OCI-M2 (cell line): ENCODE measurements around the gene RHEB.

Source experiments
- DNase-seq: peaks from one replicate; lab custom pipeline; 2025; ENCODE audit not compliant: unreplicated experiment; lab: John Stamatoyannopoulos, UW

The RHEB gene

DNA sequence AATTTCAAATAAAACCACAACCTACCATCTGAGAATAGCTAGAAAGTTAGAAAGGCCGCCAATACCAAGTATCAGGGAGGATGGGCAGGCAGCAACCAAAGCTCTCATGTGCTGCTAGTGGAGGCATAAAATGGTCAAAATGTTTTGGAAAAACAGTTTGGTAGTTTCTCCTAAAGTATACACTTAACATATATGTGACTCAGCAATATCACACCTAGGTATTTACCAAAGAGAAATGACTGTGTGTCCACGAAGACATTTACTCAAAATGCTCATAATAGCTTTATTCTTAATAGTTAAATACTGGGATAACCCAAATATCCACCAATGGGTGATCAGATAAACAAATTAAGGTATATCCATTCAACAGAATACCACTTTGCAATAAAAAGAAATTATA, 14.3 kb downstream of the RHEB start:
- no peak for DNase-seq

DNA sequence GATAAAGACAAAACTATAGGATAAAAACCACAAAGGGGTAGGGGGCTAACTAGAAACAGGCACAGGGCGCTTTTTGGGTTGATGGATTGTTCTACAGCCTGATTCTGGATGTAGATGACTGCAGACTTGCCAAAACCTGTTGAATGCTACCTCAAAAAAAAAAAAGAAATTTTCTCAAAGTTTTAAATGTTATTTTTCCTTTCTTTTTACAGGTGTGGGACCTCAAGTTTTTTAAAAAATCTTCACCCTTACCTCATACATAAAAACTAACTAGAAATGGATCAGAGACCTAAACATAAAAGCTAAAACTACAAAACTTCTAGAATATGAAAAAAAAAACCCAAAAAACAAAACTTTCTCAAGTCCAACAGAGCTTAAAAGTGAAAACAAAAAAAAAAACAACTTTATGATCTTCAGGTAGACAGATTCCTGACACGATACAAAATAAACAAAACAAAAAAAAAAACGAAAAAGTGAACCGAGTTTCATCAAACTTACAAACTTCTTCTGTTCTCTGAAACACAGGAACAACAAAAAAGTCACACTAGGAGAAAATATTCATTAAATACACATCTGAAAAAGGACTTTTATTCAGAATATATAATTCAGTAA, 14.9 kb downstream of the RHEB start:
- no peak for DNase-seq

GRCh38 chr7:151503902-151504714, 15.6 kb downstream of the RHEB start:
- no peak for DNase-seq

DNA sequence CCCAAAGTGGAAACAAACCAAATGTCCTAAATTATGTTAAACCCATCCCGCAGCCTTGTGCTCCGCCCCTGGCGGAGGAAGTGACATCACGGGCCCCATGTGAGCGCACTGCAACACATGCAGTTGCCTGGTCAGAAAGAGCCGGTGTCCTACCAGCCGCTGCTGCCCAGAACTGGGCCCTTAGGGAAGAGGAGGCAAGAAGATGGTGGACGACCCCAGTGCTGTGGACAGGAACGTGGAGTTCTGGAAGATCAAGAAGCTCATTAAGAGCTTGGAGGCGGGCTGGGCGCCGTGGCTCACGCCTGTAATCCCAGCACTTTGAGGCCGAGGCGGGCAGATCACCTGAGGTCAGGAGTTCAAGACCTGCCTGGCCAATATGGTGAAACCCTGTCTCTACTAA, 18.0 kb downstream of the RHEB start:
- DNase-seq, result no peak

DNA sequence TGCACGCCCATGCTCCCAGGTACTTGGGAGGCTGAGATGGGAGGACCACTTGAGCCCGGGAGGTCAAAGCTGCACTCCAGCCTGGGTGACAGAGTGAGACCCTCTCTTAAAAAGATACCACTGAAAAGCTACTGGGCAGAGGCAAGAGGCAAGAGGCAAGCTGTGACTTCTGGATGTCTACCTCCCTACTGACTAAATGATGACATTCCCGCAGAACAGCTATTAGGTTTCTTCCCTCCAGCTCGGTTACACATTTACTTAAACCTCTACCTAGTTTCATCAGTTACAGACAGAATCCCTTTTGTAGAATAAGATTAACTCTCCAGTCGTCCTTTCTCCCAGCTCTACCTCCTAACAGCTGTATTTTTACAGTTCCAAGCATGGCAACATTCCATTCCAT, 21.2 kb downstream of the RHEB start:
- no peak for DNase-seq

DNA sequence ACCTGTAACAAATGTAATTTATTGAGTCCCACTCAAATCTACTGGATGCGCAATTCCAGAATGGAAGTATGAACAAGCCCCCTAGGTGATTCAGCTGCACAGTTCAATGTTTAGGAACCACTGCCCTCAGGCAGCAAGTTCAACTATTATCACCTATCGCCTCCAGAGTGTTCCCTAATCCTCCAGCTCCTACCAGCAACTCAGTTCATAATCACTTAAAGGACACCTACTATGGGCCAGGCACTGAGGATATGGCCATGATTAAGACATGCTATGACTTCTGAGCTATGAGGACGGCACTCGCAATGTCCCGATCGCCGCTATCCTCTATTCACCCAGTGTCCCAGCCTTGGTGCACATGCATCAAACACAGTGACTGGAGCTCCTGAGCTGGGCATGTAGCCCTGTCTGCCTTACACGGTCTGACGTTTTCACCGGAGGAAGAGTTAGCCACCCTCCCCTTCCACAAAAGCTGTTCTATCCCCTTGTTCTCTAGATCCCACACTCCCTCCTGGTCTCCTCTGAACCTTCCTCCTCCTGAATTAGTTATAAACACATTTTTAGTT, 22.3 kb downstream of the RHEB start:
- no peak for DNase-seq

DNA sequence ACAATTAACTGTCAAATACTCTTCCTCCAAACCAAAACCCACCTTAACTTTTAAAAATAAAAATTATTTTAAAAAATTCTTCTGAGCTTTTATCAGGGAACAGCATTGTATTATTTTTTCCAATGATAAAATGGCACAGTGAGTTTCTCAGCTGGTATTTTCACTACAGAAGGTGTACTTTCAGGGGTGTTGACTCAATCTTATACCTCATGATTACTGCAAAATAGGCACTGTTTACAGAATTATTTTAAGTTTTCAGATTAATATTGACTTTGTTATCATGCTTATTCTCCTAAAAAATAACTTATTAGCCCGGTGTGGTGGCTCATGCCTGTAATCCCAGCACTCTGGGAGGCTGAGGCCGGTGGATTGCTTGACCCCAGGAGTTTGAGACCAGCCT, 24.3 kb downstream of the RHEB start:
- DNase-seq, result no peak

DNA sequence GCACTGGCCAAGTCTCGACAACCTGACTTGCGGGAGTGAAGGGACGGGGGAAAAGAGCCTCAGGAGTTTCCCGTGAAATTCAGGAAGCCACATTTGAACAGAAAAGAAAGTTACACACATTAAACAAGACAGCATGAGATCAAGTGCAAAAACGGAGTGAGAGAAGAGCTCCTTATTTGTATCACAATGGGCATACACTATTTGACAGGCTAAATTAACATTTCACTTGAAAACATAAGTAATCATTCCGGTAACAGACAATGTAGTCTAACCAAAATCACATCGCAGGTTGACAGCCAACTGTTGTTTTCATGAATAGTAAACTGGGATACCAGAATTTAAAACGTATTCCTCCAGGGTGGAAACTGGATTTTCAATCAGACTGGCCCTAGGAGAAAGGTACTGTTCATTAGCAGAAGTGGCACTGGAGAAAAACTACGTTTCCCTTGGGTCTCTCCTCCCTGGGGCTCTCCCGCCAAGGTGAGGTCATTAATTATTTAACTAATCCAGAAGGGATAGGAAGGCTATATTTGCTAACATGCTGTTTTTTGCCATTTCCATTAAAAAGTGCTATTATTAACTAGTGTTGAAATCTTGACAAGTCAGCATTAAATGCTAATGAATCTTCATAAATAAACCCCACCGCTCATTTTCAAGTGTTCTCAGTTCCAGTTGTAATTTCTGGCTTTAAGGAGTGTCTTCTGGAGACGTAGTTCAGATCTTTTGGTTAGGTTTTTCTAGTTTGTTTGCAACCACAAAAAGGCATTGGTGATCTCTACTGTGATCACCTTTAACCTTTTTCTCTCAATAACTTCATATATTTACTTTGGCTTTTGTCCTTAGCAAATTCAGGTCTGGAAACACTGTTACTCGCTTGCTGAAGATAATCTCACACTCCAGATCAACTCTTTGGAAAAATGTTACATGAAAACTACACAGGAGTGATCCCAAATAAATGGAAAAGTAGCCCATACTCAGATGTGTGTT, 25.1 kb downstream of the RHEB start:
- no peak for DNase-seq

DNA sequence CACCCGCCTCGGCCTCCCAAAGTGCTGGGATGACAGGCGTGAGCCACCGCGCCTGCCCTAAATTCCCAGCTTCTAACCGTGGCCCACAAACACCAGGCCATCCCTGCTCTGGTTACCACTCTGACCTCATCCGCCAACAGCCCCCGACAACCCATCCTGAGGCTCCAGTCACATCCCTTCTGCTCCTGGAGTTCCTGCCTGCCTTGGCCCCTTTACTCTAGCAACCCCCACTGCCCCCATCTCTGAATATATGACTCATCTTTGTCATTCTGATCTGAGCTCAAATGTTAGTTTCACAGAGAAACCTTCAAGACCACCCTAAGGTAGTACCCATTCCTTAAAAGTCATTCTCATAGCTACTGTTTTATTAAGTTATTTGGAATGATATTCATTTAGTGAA, 26.6 kb downstream of the RHEB start:
- DNase-seq, result no peak

DNA sequence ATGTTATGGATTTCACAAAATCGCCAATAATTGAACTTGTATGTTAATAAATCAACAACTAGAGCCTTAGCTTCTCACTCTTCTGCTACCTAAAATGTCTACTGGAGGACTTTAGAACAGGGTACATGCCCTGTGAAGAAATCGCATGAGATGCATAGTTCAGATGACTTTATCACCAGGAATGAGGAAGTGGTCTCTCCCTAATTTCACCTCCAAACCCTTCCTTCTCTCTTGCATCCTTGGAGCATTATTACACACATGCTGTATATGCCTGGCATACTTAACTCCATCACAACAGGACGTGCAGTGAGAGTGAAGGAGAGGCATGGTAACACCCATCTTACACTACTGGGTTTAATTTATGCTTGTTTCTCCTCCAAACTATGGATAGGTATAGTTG, 27.8 kb downstream of the RHEB start:
- DNase-seq, result no peak

DNA sequence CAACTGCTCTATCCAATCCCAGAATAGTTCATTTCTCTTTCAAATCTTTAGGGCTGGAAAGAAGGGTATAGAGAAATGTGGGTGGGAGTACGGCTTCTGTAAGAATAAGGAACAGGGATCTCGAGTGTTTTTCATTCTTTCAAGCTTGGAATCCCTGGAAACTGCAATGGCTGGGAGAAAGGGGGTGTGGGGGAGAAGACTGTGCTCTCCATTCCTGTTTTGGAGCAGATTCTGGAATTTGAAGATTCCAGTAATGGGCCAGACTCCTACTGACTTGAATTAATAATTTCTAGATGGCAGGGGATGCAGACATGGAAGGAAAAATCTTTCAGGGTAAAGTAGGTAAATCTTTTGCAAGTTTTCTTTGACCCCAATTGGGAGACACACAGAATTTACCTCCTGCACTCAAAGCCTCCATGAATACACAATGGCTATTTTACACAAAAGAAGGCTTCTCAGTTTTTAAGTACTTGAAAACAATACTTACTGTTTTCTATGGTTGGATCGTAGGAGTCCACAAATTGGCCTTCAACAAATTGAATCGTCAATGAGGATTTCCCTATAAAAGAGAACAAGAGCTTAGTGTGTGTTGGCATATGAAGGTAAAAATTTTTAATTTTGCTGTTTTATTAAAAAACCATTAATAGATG, 29.1 kb downstream of the RHEB start:
- DNase-seq, result no peak

DNA sequence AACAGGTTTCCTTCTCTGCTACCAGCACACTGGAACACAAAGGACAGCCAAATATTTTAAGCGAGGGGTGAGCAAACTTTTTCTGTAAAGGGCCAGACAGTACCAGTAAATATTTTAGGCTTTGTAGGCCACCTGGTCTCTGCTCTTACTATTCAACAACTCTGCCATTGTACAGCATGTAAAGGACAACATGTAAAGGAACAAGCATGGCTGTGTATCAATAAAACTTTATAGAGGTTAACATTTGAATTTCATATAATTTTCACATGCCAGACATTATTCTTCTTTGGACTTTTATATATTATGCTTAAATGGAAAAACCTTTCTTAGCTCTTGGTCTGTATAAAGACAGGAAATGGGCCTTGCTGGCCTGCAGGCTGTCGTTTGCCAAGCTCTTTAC, 30.2 kb downstream of the RHEB start:
- DNase-seq, result no peak

GRCh38 chr7:151488096-151488495, 31.6 kb downstream of the RHEB start:
- no peak for DNase-seq

- DNase-seq, result no peak
These were observed 32.5 kb downstream of the RHEB start for GRCh38 chr7:151487228-151487627.

- no peak for DNase-seq
These were observed 33.6 kb downstream of the RHEB start for GRCh38 chr7:151486074-151486473.

GRCh38 chr7:151484971-151485707, 34.6 kb downstream of the RHEB start:
- no peak for DNase-seq

DNA sequence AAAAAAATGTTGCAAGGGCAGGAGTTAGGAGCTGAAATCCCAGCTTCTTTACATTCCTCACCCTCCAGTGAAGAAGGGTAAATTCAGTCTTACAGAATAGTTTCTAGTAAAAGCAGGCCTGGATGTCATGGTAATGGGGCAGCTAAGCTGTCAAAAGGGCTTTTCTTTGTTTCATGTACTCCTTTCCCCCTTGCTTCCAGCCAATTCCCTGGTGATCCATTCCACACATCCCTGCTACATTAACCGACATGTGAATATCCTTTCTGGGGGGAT, 36.0 kb downstream of the RHEB start:
- no peak for DNase-seq

- DNase-seq, result no peak
These were observed 36.6 kb downstream of the RHEB start for GRCh38 chr7:151482883-151483710.

DNA sequence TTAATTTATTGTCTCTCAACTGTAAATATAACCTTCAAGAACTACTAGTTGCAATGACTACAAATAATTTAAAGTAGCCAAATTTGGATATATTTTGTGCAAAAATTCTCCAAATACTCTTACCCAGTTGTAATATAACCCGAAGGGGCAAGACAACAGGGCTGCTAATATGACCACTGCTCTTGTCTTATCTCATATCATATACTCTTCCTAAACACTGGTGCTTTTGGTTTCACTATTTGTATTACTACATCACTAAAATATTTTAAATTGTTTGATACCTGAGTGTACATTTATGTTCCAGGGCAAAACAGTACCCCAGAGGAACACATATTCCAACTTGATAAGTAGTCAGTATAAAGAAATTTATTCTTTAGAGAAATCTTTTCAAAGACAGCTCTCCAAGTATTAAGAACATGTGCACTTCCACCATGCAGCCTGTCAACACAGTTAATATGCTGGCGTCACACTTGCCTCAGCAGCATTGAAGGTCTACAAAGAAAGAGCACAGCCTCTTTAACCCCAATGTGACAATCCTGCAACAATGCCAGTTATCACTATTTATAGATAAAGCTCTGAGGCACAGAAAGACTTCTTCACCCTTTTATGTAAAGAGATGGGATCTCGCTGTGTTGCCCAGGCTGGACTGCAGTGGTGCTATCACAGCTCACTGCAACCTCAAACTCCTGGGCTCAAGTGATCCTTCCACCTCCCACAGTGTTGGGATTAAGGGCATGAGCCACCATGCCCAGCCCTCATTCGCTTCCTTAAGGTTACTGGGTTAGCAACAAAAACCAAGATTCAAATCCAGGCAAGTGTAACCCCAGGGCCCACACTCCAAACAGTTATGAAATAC, 37.8 kb downstream of the RHEB start:
- DNase-seq, result no peak
